Prostate gland (tissue), 2 donors: ENCODE data around the gene BEST3. TPM values are rescaled to one million over a fixed set of nuclear protein-coding genes. Genes with fewer than 3 reads are reported as not detected.

Experiments
- DNase-seq: peaks from one replicate; pipeline ENCODE4 v3.0.0-alpha.2; 2019; ENCODE audit warnings: low spot score
- H3K27ac ChIP-seq, 2 donors: fragments of 200-600 bp; sonication (generic); 2 replicates each; pipeline ENCODE4 v1.5.1; 2017 to 2019
- H3K27me3 ChIP-seq: fragments of 200-600 bp; sonication (generic); replicated peaks from 2 replicates; pipeline ENCODE4 v1.5.1; 2019; ENCODE audit not compliant: insufficient read depth
- H3K36me3 ChIP-seq, 2 donors: fragments of 200-600 bp; sonication (generic); 1 replicate in 1 of 2; 2 replicates in 1 of 2; pipeline versions ENCODE4 v1.5.1 to v1.8.1; 2017 to 2019
- H3K4me1 ChIP-seq: fragments of 200-600 bp; sonication (generic); replicated peaks from 2 replicates; pipeline ENCODE4 v1.5.1; 2019
- H3K4me3 ChIP-seq, 2 donors: fragments of 200-600 bp; sonication (generic); 2 replicates each; pipeline ENCODE4 v1.5.1; 2017 to 2019
- H3K9me3 ChIP-seq: fragments of 200-600 bp; sonication (generic); 2 replicates; pipeline ENCODE4 v1.5.1; 2017
- CTCF ChIP-seq, 4 experiments: fragments of 200-600 bp in 2 of 4; fragments of 450-650 bp in 2 of 4; sonication (generic) in 2 of 4; IDR thresholded peaks; 1 replicate in 3 of 4; 2 replicates in 1 of 4; pipeline ENCODE4 v1.5.1; 2016 to 2019; ENCODE audit warnings: antibody characterized with exemption in 4 of 4, mild to moderate bottlenecking in 2 of 4, moderate library complexity in 2 of 4
- POLR2A ChIP-seq: fragments of 450-650 bp; IDR thresholded peaks from one replicate; pipeline ENCODE4 v1.6.1; 2016; ENCODE audit warnings: antibody characterized with exemption, mild to moderate bottlenecking
- POLR2AphosphoS5 ChIP-seq: sonication (generic); formaldehyde crosslinking; IDR thresholded peaks from one replicate; pipeline ENCODE4 v1.6.1; 2017; ENCODE audit warnings: antibody characterized with exemption
- WGBS: methylation state at CpG from one replicate; pipeline ENCODE4 v1.1.5; 2018; 5-methylcytosine and 5-hydroxymethylcytosine counted together
- intact Hi-C: fragments of 100-400 bp; cut with DNase I; formaldehyde crosslinking; loops from one replicate; pipeline ENCODE4 v1.14.2; 2022
- total RNA-seq, 2 donors: library from RNA; depleted of rRNA; stranded (reverse); fragments of >200 nt; gene quantifications; one replicate each; pipeline ENCODE4 v1.1.0, GENCODE V29; 2016

Gene BEST3
- 1 to 10 TPM in 1 of 2 donors, under 1 TPM in 1; 0.85 to 2.1 TPM for total RNA-seq

DNA sequence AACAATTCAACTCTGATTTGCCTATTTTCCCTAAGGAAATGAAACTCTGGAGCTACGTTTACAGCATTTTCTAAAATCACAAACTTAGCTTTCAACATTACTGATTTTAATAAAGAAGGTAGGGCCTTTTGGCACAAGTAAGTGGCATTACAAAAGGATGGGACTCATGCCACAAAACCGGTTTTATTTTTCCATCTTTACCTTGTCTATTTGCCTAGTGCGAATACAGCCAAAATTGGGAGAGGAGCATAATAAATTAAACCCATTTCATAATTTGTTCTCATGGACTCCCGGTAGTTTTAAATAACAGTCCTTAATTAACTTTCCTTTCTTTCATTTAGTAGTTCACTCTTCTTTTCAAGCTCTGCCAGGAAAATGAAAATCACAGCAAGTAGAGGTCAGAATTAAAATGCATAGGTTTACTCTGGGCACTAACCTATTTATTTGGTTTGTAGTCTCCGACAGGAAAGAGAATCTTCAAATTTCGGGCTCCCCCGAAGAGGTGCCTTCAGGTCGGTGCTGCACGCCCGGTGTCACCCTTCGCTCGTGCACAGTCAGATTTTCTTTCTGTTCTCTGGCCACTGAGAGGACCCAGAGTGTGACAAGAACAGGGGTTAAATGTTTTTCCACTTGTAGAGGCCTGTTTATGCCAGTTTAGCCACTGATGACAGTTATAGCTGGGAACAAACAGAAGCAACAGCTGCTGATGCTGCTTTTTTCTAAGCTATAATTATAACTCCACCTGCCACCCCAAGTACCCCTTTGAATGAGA, at the start of gene BEST3:
TSS of gene BEST3 (minus strand) at position 535 of the 772 bp plus-strand sequence. CDS start 1,505 bp downstream, outside the sequence.
- intact Hi-C loops, result no loop called here
- Histone ChIP-seq H3K27me3 (no peaks in the 10 kb centered on the region), H3K9me3 (no peaks in the 10 kb centered on the region), H3K4me3 (peak within 1 kb of the TSS; percentile 5 to 23), H3K27ac (peak within 1 kb of the TSS; percentile 81 to 85), H3K36me3 (no peaks in the 10 kb centered on the region), H3K4me1 (no peaks in the 10 kb centered on the region)
- 31% methylated on average over 12 of the region's 12 CpGs for WGBS
- TF ChIP-seq POLR2AphosphoS5 (peak; percentile 67), POLR2A (no peak)
- peak; percentile 74 for DNase-seq

DNA sequence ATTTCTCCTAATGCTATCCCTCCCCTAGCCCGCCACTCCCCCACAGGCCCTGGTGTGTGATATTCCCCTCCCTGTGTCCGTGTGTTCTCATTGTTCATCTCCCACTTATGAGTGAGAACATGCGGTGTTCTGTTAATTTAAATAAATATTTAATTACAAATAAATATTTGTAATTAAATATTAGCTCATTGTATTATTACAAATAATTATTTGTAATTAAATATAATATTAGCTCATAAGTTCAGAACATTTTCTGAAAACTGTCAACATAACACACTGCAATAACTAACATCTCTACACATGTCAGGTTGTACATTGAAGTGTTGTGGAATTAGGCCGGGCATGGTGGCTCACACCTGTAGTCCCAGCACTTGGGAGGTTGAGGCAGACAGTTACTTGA, 45.0 kb upstream of the BEST3 start:
- 87% methylated on average over 4 of the region's 4 CpGs for WGBS
- intact Hi-C loops, result no loop called here

GRCh38 chr12:69739287-69740191, 40.4 kb upstream of the BEST3 start:
- intact Hi-C loops, result no loop called here
- H3K27me3 ChIP-seq, result no peaks in the 10 kb centered on the region
- peak; percentile 39 for DNase-seq
- peak overlapping the region; percentile 94 to 95 for H3K27ac ChIP-seq
- TF ChIP-seq CTCF (IDR thresholded peaks at IDR 0.05), result no peak
- TF ChIP-seq POLR2A, result peak; percentile 30
- peak; percentile 34 for TF ChIP-seq POLR2AphosphoS5
- peak overlapping the region; percentile 84 to 92 for H3K4me3 ChIP-seq
- no peaks in the 10 kb centered on the region for H3K4me1 ChIP-seq
- H3K36me3 ChIP-seq, result no peaks in the 10 kb centered on the region
- no peaks in the 10 kb centered on the region for H3K9me3 ChIP-seq
- under 1% methylated on average over 42 of the region's 66 CpGs for WGBS

More for the DNA sequence above, 45.0 kb upstream of the BEST3 start:
- H3K27ac ChIP-seq, result no peak overlapping the region
- no peak overlapping the region for H3K4me3 ChIP-seq
- DNase-seq, result no peak
- H3K4me1 ChIP-seq, result no peaks in the 10 kb centered on the region
- no peaks in the 10 kb centered on the region for H3K27me3 ChIP-seq
- TF ChIP-seq CTCF (IDR thresholded peaks at IDR 0.05), result no peak
- no peak for TF ChIP-seq POLR2A
- TF ChIP-seq POLR2AphosphoS5, result no peak
- no peaks in the 10 kb centered on the region for H3K36me3 ChIP-seq
- no peaks in the 10 kb centered on the region for H3K9me3 ChIP-seq

GRCh38 chr12:69738351-69739286, 39.5 kb upstream of the BEST3 start, which contains the start of gene RAB3IP:
TSS of gene RAB3IP (plus strand) at chr12:69738860. CDS start at chr12:69755409, 16,549 bp downstream.
- TF ChIP-seq POLR2AphosphoS5, result peak; percentile 48
- TF ChIP-seq POLR2A, result peak; percentile 74
- TF ChIP-seq CTCF (IDR thresholded peaks at IDR 0.05), result peak; percentile 57 to 72 (median 70)
- Histone ChIP-seq H3K27me3 (no peaks in the 10 kb centered on the region), H3K9me3 (no peaks in the 10 kb centered on the region), H3K4me3 (peak within 1 kb of the TSS; percentile 84 to 92), H3K4me1 (no peaks in the 10 kb centered on the region), H3K27ac (peak within 1 kb of the TSS; percentile 94 to 95), H3K36me3 (no peaks in the 10 kb centered on the region)
- intact Hi-C loops, result no loop called here
- peak; percentile 88 for DNase-seq
- WGBS, result 2% methylated on average over 32 of the region's 110 CpGs
